Endodermal cell (in vitro differentiated cells): ENCODE measurements around the gene RCL1. TPM values are rescaled to one million over a fixed set of nuclear protein-coding genes. Genes with fewer than 3 reads are reported as not detected.

Source experiments
- DNase-seq: peaks from one replicate; pipeline ENCODE4 v3.0.0-alpha.2; 2017
- H3K27ac ChIP-seq: 2 replicates; pipeline ENCODE4 v1.5.1; 2013; ENCODE audit warnings: mild to moderate bottlenecking, low read depth, low read length, moderate library complexity
- H3K27me3 ChIP-seq: 2 replicates; pipeline ENCODE4 v1.6.1; 2013; ENCODE audit warnings: mild to moderate bottlenecking, low read length, moderate library complexity; ENCODE audit not compliant: insufficient read depth, control insufficient read depth, poor library complexity, severe bottlenecking
- H3K36me3 ChIP-seq: 2 replicates; pipeline ENCODE4 v1.7.0; 2013; ENCODE audit warnings: mild to moderate bottlenecking, low read length, moderate library complexity; ENCODE audit not compliant: control insufficient read depth, insufficient read depth
- H3K4me1 ChIP-seq: one replicate; pipeline ENCODE4 v1.7.0; 2013; ENCODE audit warnings: low read length; ENCODE audit not compliant: control insufficient read depth, insufficient read depth
- H3K4me3 ChIP-seq: 2 replicates; pipeline ENCODE4 v1.5.1; 2013; ENCODE audit warnings: mild to moderate bottlenecking, low read length, moderate library complexity
- H3K9ac ChIP-seq: 2 replicates; pipeline ENCODE4 v1.6.1; 2013; ENCODE audit warnings: mild to moderate bottlenecking, low read length, moderate library complexity; ENCODE audit not compliant: poor library complexity, severe bottlenecking; ENCODE audit errors: extremely low read depth
- H3K9me3 ChIP-seq: 2 replicates; pipeline ENCODE4 v1.6.1; 2013; ENCODE audit warnings: mild to moderate bottlenecking, low read length, moderate library complexity; ENCODE audit not compliant: control insufficient read depth
- H3K27ac Mint-ChIP-seq: 2 replicates; pipeline ENCODE4 v1.8.0; 2020; ENCODE audit warnings: mixed read lengths
- H3K27me3 Mint-ChIP-seq: 2 replicates; pipeline ENCODE4 v1.8.0; 2021; ENCODE audit warnings: mild to moderate bottlenecking, mixed read lengths; ENCODE audit not compliant: insufficient read depth
- H3K36me3 Mint-ChIP-seq: 2 replicates; pipeline ENCODE4 v1.8.0; 2020; ENCODE audit warnings: low read depth, mixed read lengths
- H3K4me1 Mint-ChIP-seq: 2 replicates; pipeline ENCODE4 v1.8.0; 2020; ENCODE audit warnings: mixed read lengths
- H3K4me3 Mint-ChIP-seq: 2 replicates; pipeline ENCODE4 v1.8.0; 2020; ENCODE audit warnings: mild to moderate bottlenecking, moderate library complexity, mixed read lengths
- H3K9me3 Mint-ChIP-seq: 2 replicates; pipeline ENCODE4 v1.8.0; 2020; ENCODE audit warnings: mild to moderate bottlenecking, mixed read lengths
- CTCF ChIP-seq: fragments of 200-600 bp; sonication (generic); conservative IDR thresholded peaks from 2 replicates; pipeline ENCODE4 v1.5.0; 2021; ENCODE audit warnings: antibody characterized with exemption, mild to moderate bottlenecking
- WGBS, 2 experiments: methylation state at CpG; one replicate each; pipeline versions ENCODE4 v1.1.5 to v1.1.7; 2013; ENCODE audit warnings: missing lambda C conversion rate in 2 of 2, mixed read lengths in 1 of 2; ENCODE audit not compliant: insufficient coverage in 1 of 2, insufficient read length in 1 of 2; 5-methylcytosine and 5-hydroxymethylcytosine counted together
- total RNA-seq, 2 donors: library from RNA; stranded (reverse); fragmentation: NEBNext Ultra II Directional in 1 of 2; extraction: Animal tissue kit (Norgen Biotek cat#: 25700) in 1 of 2; gene quantifications; 2 replicates in 1 of 2; 3 replicates in 1 of 2; pipeline ENCODE4 v1.2.1, GENCODE V29; 2021

RCL1 gene
- total RNA-seq, 2 donors from 2014 or later: 13.2 to 18.6 TPM

- Histone ChIP-seq H3K4me1 (peaks cover 15% of the 10 kb centered on the region), H3K27ac (no peak overlapping the region), H3K9me3 (no peaks in the 10 kb centered on the region), H3K27me3 (no peaks in the 10 kb centered on the region), H3K36me3 (peaks cover 3% of the 10 kb centered on the region), H3K9ac (no peak overlapping the region), H3K4me3 (no peak overlapping the region)
- WGBS, 2 experiments: 73% methylated on average over 5 of the region's 5 CpGs; no CpG with 5 or more reads in 1 of the 2 experiments
- no peaks in the 10 kb centered on the region for H3K9me3 Mint-ChIP-seq
- peaks cover 31% of the 10 kb centered on the region for H3K4me1 Mint-ChIP-seq
- no peak overlapping the region for H3K4me3 Mint-ChIP-seq
- TF ChIP-seq CTCF: no peak
- H3K27me3 Mint-ChIP-seq: no peaks in the 10 kb centered on the region
- no peak overlapping the region for H3K27ac Mint-ChIP-seq
- DNase-seq: no peak
- peaks cover 13% of the 10 kb centered on the region for H3K36me3 Mint-ChIP-seq
These were observed 38.0 kb downstream of the RCL1 start for GRCh38 chr9:4830699-4831098.

- no peak overlapping the region for H3K9ac ChIP-seq
- H3K27ac ChIP-seq: no peak overlapping the region
- WGBS, 2 experiments: 90 to 91% methylated on average over 3 to 5 of the region's 5 CpGs
- Mint-ChIP-seq H3K36me3 (peaks cover 13% of the 10 kb centered on the region), H3K27me3 (no peaks in the 10 kb centered on the region), H3K4me3 (no peak overlapping the region), H3K4me1 (peaks cover 32% of the 10 kb centered on the region), H3K27ac (no peak overlapping the region), H3K9me3 (no peaks in the 10 kb centered on the region)
- H3K4me1 ChIP-seq: peaks cover 15% of the 10 kb centered on the region
- peaks cover 3% of the 10 kb centered on the region for H3K36me3 ChIP-seq
- TF ChIP-seq CTCF: peak; percentile 48
- no peak for DNase-seq
- H3K27me3 ChIP-seq: no peaks in the 10 kb centered on the region
- no peak overlapping the region for H3K4me3 ChIP-seq
- no peaks in the 10 kb centered on the region for H3K9me3 ChIP-seq
These were observed 38.4 kb downstream of the RCL1 start for GRCh38 chr9:4831119-4831518.

- no peak overlapping the region for H3K4me3 ChIP-seq
- WGBS, 2 experiments: 63% methylated on average over 2 of the region's 3 CpGs; no CpG with 5 or more reads in 1 of the 2 experiments
- H3K27me3 Mint-ChIP-seq: no peaks in the 10 kb centered on the region
- no peak overlapping the region for H3K4me3 Mint-ChIP-seq
- peaks cover 13% of the 10 kb centered on the region for H3K36me3 Mint-ChIP-seq
- no peak for DNase-seq
- peaks cover 15% of the 10 kb centered on the region for H3K4me1 ChIP-seq
- peaks cover 37% of the 10 kb centered on the region for H3K4me1 Mint-ChIP-seq
- H3K9me3 ChIP-seq: no peaks in the 10 kb centered on the region
- H3K27me3 ChIP-seq: no peaks in the 10 kb centered on the region
- H3K36me3 ChIP-seq: peaks cover 3% of the 10 kb centered on the region
- H3K9ac ChIP-seq: no peak overlapping the region
- H3K9me3 Mint-ChIP-seq: no peaks in the 10 kb centered on the region
- H3K27ac ChIP-seq: no peak overlapping the region
- H3K27ac Mint-ChIP-seq: peak overlapping the region; percentile 13
- no peak for TF ChIP-seq CTCF
These were observed 39.2 kb downstream of the RCL1 start for GRCh38 chr9:4831944-4832343.
